Endothelial cell of coronary artery (primary cell): ENCODE data around the gene CACNG4. TPM values are rescaled to one million over a fixed set of nuclear protein-coding genes. Genes with fewer than 3 reads are reported as not detected.

Experiments used
- total RNA-seq: library from RNA; depleted of rRNA; stranded (reverse); fragments of >200 nt; gene quantifications from 2 replicates; pipeline ENCODE4 v1.2.3, GENCODE V29; 2014

CACNG4 gene
- not detected in 2 replicates for total RNA-seq

DNA sequence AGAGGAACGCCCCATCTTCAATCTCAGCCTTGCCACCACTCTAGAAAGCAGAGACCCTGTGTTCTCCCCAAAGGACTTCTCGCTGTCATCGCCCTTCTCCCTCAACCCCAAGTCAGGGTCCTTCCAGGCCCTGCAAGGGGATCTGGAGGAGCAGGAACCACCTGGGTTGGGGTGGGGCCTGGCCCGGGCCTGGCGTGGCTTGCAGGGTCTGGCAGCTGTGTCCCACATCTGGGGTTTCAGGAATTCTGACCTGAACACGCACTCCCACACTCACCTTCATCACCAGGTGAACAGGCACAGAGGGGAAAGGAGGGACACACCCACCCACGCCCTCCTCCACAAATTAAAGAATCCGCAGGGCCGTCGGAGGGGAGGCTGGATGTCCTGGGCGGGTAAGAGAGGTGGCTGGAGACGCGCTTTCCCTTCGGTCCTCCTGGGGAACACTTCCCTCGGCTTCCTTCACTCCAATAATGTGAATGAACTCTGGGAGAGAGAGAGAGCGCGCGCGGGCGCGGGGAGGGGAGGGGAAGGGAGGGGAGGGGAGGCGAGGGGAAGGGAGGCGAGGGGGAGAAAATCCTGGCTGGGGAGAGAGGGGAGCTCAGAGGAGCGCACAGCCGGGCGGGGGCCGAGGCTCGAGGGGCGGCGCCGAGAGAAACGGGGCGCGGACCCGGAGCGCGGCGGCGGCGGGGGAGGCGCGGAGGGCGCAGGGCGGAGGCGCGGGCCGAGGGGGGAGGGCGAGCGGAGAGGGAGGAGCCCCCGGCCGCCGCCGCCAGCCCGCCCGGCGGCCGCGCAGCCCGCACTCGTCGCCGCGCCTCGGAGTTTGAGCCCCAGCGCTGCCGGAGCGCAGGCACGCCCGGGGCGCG is at the start of gene CACNG4:
Gene CACNG4 (plus strand): TSS at position 799 of the 863 bp plus-strand sequence. CDS start 205 bp downstream, outside the sequence.

DNA sequence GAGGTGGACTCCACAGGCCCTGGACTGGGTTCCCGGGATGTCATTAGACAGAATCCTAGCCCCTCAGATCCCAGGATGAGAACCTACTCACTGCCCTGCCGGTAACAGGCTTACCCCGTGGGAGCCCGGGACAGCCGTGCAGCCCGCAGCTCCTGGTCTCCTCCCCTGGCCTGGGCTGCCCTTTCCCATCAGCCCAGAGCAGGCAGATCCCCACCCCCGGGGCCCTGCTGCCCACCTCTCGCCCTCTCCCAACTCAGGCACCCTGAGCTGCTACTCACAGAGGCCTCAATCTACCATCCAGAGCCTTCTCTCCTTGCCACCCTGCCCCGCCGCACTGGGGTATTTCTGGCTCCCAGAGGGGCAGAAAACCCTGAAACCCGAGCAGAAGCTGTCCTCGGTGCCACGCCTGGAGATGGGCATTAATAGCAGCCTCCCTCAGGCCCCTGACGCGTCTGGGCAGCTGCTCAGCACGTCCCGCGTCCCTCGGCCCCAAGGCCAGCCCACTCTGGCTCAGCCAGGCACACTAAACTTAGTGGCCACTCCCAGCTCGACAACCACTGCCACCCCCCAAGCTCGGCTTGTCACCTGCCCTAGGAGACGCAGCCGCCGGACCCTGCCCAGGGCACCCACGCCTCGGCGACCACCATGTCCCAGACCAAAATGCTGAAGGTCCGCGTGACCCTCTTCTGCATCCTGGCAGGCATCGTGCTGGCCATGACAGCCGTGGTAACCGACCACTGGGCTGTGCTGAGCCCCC is 79.7 kb downstream of the CACNG4 start, which contains the start of gene CACNG1:
Gene CACNG1 (plus strand): TSS at position 539 of the 757 bp plus-strand sequence. CDS start 107 bp downstream, at position 646.

Other genes starting within 250 kb of the CACNG4 start
- gene CACNG5, start 129.6 kb upstream of the CACNG4 start, total RNA-seq: not detected in 2 replicates
- not detected in 2 replicates for gene CACNG1, start 79.8 kb downstream of the CACNG4 start, total RNA-seq